Activated CD4-positive, alpha-beta T cell treated with anti-CD3 and anti-CD28 coated beads, Interleukin-2, amount 10 ng/mL, durations not matched to agents 7 days and 5 days (primary cell): Measurements from ENCODE around the gene PATE2. TPM values are rescaled to one million over a fixed set of nuclear protein-coding genes. Genes with fewer than 3 reads are reported as not detected.

Experiments
- CTCF ChIA-PET: fragments of 350-600 bp; sonication (Branson Sonifier 250); formaldehyde crosslinking; loops from one replicate; lab custom pipeline; 2021; ENCODE audit warnings: antibody characterized with exemption; lab: Charles Lee
- POLR2A ChIA-PET: fragments of 350-600 bp; sonication (Branson Sonifier 250); formaldehyde crosslinking; loops from one replicate; lab custom pipeline; 2021; ENCODE audit warnings: antibody characterized with exemption; lab: Charles Lee
- DNase-seq: peaks from one replicate; pipeline ENCODE4 v3.0.0-alpha.2; 2020
- H3K27ac Mint-ChIP-seq: one replicate; pipeline ENCODE4 v1.8.0; 2021; ENCODE audit warnings: mild to moderate bottlenecking, moderate library complexity, mixed read lengths
- H3K27me3 Mint-ChIP-seq: one replicate; pipeline ENCODE4 v1.8.0; 2021; ENCODE audit warnings: mixed read lengths
- H3K36me3 Mint-ChIP-seq: one replicate; pipeline ENCODE4 v1.8.0; 2021; ENCODE audit warnings: low read depth, mixed read lengths
- H3K4me1 Mint-ChIP-seq: one replicate; pipeline ENCODE4 v1.8.0; 2021; ENCODE audit warnings: mixed read lengths
- H3K4me3 Mint-ChIP-seq: one replicate; pipeline ENCODE4 v1.8.0; 2021; ENCODE audit warnings: mild to moderate bottlenecking, moderate library complexity, mixed read lengths
- H3K9me3 Mint-ChIP-seq: one replicate; pipeline ENCODE4 v1.8.0; 2021; ENCODE audit warnings: mixed read lengths
- total RNA-seq, 2 experiments: library from RNA; stranded (reverse); gene quantifications; one replicate each; pipeline ENCODE4 v1.2.3, GENCODE V29; 2021

The PATE2 gene
- total RNA-seq, 2 experiments from 2014 or later: 0.20 TPM; not detected in 1

DNA sequence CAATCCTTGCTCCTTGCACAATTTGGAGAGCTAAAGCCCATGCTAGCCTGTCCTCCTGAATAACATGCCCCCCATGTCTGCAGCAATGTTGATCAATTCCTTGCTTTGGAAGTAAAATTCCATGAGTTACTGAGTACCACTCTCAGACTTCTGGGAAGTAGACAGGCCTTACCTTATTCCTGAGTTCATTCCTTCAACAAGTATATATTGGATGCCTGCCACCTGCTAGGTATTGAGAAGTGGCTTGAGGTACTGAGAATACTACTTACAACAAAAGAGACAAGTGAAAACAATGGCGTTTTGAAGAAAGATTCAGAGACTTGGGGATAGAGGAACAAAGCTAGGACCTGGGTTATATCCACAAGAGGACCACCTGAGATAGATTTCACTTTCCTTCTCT, 12.4 kb downstream of the PATE2 start:
- no peaks in the 10 kb centered on the region for H3K4me1 Mint-ChIP-seq
- DNase-seq: no peak
- no peaks in the 10 kb centered on the region for H3K9me3 Mint-ChIP-seq
- peaks cover 4% of the 10 kb centered on the region for H3K27me3 Mint-ChIP-seq
- ChIA-PET POLR2A (no interaction called here), CTCF (no interaction called here)
- H3K27ac Mint-ChIP-seq: no peak overlapping the region
- H3K36me3 Mint-ChIP-seq: no peaks in the 10 kb centered on the region
- no peak overlapping the region for H3K4me3 Mint-ChIP-seq

GRCh38 chr11:125763483-125763882, 15.1 kb downstream of the PATE2 start:
- POLR2A ChIA-PET: no interaction called here
- CTCF ChIA-PET: no interaction called here
- Mint-ChIP-seq H3K4me1 (no peaks in the 10 kb centered on the region), H3K36me3 (no peaks in the 10 kb centered on the region), H3K9me3 (no peaks in the 10 kb centered on the region), H3K4me3 (no peak overlapping the region), H3K27ac (no peak overlapping the region), H3K27me3 (peaks cover 7% of the 10 kb centered on the region)
- no peak for DNase-seq

DNA sequence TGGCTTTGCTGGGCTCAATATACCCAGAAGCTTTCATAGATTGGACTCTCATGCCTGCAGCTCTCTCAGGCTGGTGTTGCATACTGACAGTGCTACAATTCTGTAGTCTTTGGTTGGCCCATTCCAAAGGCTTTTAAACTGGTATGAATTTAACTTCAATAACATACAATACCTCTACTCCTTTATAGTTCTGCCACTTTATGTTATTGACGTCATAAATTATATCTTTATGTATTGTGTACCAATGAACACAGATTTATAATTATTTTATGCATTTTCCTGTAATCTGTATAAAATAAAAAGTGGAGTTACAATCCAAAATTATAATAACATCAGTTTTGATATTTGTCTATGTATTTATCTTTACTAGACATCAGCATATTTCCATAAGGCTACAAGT, 16.2 kb downstream of the PATE2 start:
- ChIA-PET CTCF (no interaction called here), POLR2A (no interaction called here)
- DNase-seq: no peak
- Mint-ChIP-seq H3K27me3 (peaks cover 11% of the 10 kb centered on the region), H3K4me3 (no peak overlapping the region), H3K9me3 (no peaks in the 10 kb centered on the region), H3K36me3 (no peaks in the 10 kb centered on the region), H3K27ac (no peak overlapping the region), H3K4me1 (no peaks in the 10 kb centered on the region)

DNA sequence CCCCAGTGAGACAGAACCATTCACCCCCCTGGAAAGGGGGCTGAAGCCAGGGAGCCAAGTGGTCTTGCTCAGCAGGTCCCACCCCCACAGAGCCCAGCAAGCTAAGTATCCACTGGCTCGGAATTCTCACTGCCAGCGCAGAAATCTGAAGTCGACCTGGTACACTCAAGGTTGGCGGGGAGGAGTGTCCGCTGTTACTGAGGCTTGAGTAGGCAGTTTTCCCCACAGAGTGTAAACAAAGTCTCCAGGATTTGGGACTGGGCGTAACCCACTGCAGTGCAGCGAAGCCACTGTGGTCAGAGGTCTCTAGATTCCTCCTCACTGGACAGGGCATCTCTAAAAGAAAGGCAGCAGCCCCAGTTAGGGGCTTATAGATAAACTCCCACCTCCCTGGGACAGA, 22.6 kb downstream of the PATE2 start:
- H3K9me3 Mint-ChIP-seq: no peaks in the 10 kb centered on the region
- H3K4me1 Mint-ChIP-seq: no peaks in the 10 kb centered on the region
- H3K27ac Mint-ChIP-seq: no peak overlapping the region
- peaks cover 12% of the 10 kb centered on the region for H3K27me3 Mint-ChIP-seq
- POLR2A ChIA-PET: no interaction called here
- CTCF ChIA-PET: no interaction called here
- DNase-seq: no peak
- no peaks in the 10 kb centered on the region for H3K36me3 Mint-ChIP-seq
- no peak overlapping the region for H3K4me3 Mint-ChIP-seq

DNA sequence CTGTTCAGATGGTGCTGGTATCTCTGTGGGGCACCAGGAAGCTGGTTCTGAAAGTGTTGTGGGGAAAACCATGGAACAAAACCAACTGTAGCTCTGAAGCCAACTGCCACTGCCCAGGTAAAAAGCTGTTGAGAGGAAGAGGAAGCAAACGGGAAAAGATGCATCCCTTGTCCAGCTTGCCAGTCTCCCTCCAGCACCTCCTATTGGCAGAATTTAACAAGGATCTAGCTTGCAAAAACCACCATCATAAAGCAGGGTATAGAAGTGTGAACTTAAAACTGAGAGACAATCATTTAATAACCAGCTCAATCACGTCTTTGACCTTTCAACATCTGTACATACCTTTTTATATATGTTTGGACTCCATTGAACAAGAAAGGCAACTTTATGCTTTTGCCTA, 28.0 kb downstream of the PATE2 start:
- Mint-ChIP-seq H3K27ac (no peak overlapping the region), H3K27me3 (peaks cover 4% of the 10 kb centered on the region), H3K4me3 (no peak overlapping the region), H3K36me3 (no peaks in the 10 kb centered on the region), H3K4me1 (no peaks in the 10 kb centered on the region), H3K9me3 (no peaks in the 10 kb centered on the region)
- CTCF ChIA-PET: interaction anchor here (0.8 kb wide), 1 partner anchor 9 kb away, joined by 3 read pairs; no protein-coding TSS in a partner anchor
- DNase-seq: no peak
- POLR2A ChIA-PET: no interaction called here

GRCh38 chr11:125745979-125746378, 32.6 kb downstream of the PATE2 start, which contains the start of gene PATE1:
Gene PATE1 (plus strand): TSS chr11:125746279. CDS start chr11:125746305, 26 bp downstream.
- Mint-ChIP-seq H3K9me3 (no peaks in the 10 kb centered on the region), H3K36me3 (no peaks in the 10 kb centered on the region), H3K4me3 (no peak within 1 kb of the TSS), H3K27ac (no peak within 1 kb of the TSS), H3K4me1 (no peaks in the 10 kb centered on the region), H3K27me3 (peaks cover 8% of the 10 kb centered on the region)
- DNase-seq: no peak
- ChIA-PET CTCF (no interaction called here), POLR2A (interaction anchor here (0.6 kb wide), 1 partner anchor 466 kb away, joined by 3 read pairs; no protein-coding TSS in a partner anchor)

DNA sequence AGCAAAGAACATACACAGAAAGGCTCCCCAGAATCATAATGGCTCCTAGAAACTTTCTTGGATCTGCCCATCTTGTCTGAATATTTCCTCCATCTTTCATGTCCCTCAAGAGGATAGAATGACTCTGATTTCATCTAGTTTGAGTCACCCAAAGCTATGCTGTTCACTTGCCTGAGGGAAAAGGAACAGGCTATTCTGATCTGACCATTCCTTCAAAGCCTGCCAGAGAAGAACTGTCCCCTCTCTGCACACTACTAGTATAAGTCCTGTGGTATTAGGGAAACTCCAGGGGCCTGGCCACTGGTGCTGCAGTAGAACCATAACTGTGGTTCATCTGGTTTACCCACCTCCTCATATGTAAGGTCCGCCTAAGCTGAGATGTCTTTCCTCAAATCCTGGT, 34.9 kb downstream of the PATE2 start:
- Mint-ChIP-seq H3K27ac (no peak overlapping the region), H3K27me3 (peaks cover 12% of the 10 kb centered on the region), H3K4me1 (no peaks in the 10 kb centered on the region), H3K4me3 (no peak overlapping the region), H3K36me3 (no peaks in the 10 kb centered on the region), H3K9me3 (no peaks in the 10 kb centered on the region)
- DNase-seq: no peak
- ChIA-PET POLR2A (no interaction called here), CTCF (no interaction called here)

DNA sequence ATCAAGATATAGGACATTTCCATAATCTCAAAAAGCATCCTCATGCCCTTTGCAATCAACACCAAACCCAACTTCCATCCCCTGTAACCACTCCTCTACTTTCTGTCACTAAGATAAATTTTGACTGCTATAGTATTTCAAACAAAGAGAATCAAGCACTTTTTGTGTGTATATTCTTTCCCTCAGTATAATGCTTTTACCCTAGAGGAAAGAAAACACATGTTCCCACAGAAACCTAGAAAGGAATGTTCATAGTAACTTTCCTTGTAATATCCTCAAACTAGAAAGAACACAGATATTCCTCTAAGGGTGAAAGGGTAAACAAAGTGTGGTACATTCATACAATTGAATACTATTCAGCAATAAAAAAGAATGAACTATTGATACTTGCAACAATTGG, 38.0 kb downstream of the PATE2 start:
- no peaks in the 10 kb centered on the region for H3K9me3 Mint-ChIP-seq
- H3K36me3 Mint-ChIP-seq: no peaks in the 10 kb centered on the region
- no peaks in the 10 kb centered on the region for H3K4me1 Mint-ChIP-seq
- no peak overlapping the region for H3K27ac Mint-ChIP-seq
- no peak for DNase-seq
- H3K4me3 Mint-ChIP-seq: no peak overlapping the region
- POLR2A ChIA-PET: no interaction called here
- CTCF ChIA-PET: no interaction called here
- peaks cover 26% of the 10 kb centered on the region for H3K27me3 Mint-ChIP-seq

DNA sequence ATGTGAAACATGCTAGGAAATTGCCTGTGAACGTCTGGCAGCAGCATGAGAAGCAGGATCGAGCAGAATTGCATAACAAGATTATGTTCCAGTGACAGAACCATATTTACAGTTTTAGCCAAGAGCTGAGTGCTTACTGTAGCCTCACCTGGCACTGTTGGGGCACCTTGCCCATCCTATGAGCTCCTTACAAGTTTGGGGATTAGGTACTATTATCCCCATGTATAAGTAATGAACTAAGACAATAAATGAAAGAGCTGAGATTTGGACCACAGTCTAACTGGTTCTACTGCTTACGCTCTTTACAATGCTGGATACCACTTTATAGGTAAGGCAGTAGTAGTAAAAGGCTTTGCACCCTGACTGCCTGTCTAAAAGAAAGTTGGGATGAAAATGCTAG, 49.7 kb downstream of the PATE2 start:
- Mint-ChIP-seq H3K9me3 (no peaks in the 10 kb centered on the region), H3K36me3 (no peaks in the 10 kb centered on the region), H3K27ac (no peak overlapping the region), H3K4me3 (no peak overlapping the region), H3K4me1 (no peaks in the 10 kb centered on the region), H3K27me3 (peaks cover 20% of the 10 kb centered on the region)
- ChIA-PET CTCF (no interaction called here), POLR2A (no interaction called here)
- no peak for DNase-seq

Other genes with a start within 250 kb of the PATE2 start
- gene EI24, start 209.4 kb downstream of the PATE2 start, total RNA-seq: 10 to 100 TPM; 37.3 to 44.3 TPM
- gene STT3A, start 186.0 kb downstream of the PATE2 start, total RNA-seq: 100 to 1,000 TPM; 105 to 127 TPM
- 10 to 100 TPM; 81.4 to 87.2 TPM for gene CHEK1, start 153.7 kb downstream of the PATE2 start, total RNA-seq
- not detected for gene ACRV1, start 98.0 kb downstream of the PATE2 start, total RNA-seq
- not detected for gene PATE1, start 32.5 kb downstream of the PATE2 start, total RNA-seq
- not detected for gene PATE3, start 9.3 kb upstream of the PATE2 start, total RNA-seq
- gene PATE4, start 54.5 kb upstream of the PATE2 start, total RNA-seq: not detected
- 10 to 100 TPM; 17.4 to 21.2 TPM for gene HYLS1, start 108.8 kb upstream of the PATE2 start, total RNA-seq
- 10 to 100 TPM in 1 of 2 experiments, 1 to 10 TPM in 1; 8.9 to 12.1 TPM for gene PUS3, start 124.4 kb upstream of the PATE2 start, total RNA-seq
- under 1 TPM in 1 of 2 experiments, not detected in 1; 0.12 TPM for gene DDX25, start 125.7 kb upstream of the PATE2 start, total RNA-seq
- gene VSIG10L2, start 167.2 kb upstream of the PATE2 start, total RNA-seq: not detected